Measurements from ENCODE around the gene SETD2. TPM values are rescaled to one million over a fixed set of nuclear protein-coding genes. Genes with fewer than 3 reads are reported as not detected.

The SETD2 gene
- total and polyA plus RNA-seq, 2 of the 8 experiments (the other 6 are each of a cell fraction or from before 2014, with no cell fraction given), result 15.7 to 46.3 TPM

GRCh38 chr3:46991406-46992165 lies 172.3 kb downstream of the SETD2 start:
- no peak overlapping the region for H2AFZ ChIP-seq (ENCODE audit: low read length)
- no peaks in the 10 kb centered on the region for H3K27me3 ChIP-seq (replicated peaks in 1 of 4; ENCODE audit: control insufficient read depth in 3 of 4, extremely low read depth in 1 of 4, insufficient read depth in 3 of 4, low read length in 3 of 4)
- no peak overlapping the region for H3K14ac ChIP-seq (ENCODE audit: insufficient read length)
- peak overlapping the region; percentile 35; the same call in 1 of the 2 replicates for H4K8ac ChIP-seq (ENCODE audit: extremely low read depth, insufficient read depth, low read length)
- FAIRE-seq (no peak), DNase-seq (ENCODE audit: low read depth in 1 of 2, low spot score in 2 of 2) (no peak)
- no peak overlapping the region for H3K4ac ChIP-seq (replicated peaks; ENCODE audit: insufficient read length, low read depth, low read length)
- ChIA-PET CTCF (ENCODE audit: partially characterized antibody) (interaction anchor here (0.6 to 4.3 kb wide), 8 partner anchors 9 to 283 kb away, joined by 3 to 21 read pairs (median 3); no protein-coding TSS in a partner anchor), POLR2A (ENCODE audit: partially characterized antibody) (interaction anchor here (1.2 to 1.3 kb wide), 2 partner anchors 9 to 48 kb away, joined by 3 read pairs; no protein-coding TSS in a partner anchor)
- H2BK120ac ChIP-seq (replicated peaks; ENCODE audit: low read depth, low read length), result no peak overlapping the region
- H3K23ac ChIP-seq (ENCODE audit: insufficient read length), result no peak overlapping the region
- H3K79me2 ChIP-seq (ENCODE audit: control insufficient read depth in 1 of 2, insufficient read depth in 2 of 2, low read length in 2 of 2), result no peaks in the 10 kb centered on the region
- no peak overlapping the region for H3K4me3 ChIP-seq (ENCODE audit: extremely low read depth in 1 of 4, insufficient read depth in 2 of 4, low read depth in 3 of 4, low read length in 4 of 4)
- H2BK15ac ChIP-seq (ENCODE audit: low read length), result no peak overlapping the region
- H3K4me2 ChIP-seq (ENCODE audit: insufficient read depth in 1 of 2, low read depth in 2 of 2, low read length in 2 of 2), result no peak overlapping the region
- no peak overlapping the region for H3K18ac ChIP-seq (ENCODE audit: extremely low read depth, low read length)
- TF ChIP-seq TAF7 (optimal IDR thresholded peaks at IDR 0.05; ENCODE audit: borderline replicate concordance, low read depth, low read length) (no peak), SIX5 (IDR thresholded peaks at IDR 0.05; ENCODE audit: low read depth, low read length) (no peak), EGR1 (IDR thresholded peaks at IDR 0.05; ENCODE audit: borderline replicate concordance, low read depth, low read length) (no peak), KDM5A (IDR thresholded peaks at IDR 0.05; ENCODE audit: low read length) (no peak), POLR2AphosphoS5 (IDR thresholded peaks at IDR 0.05; ENCODE audit: low read depth, low read length) (no peak), HDAC6 (IDR thresholded peaks at IDR 0.05; ENCODE audit: low read depth, low read length) (no peak), RNF2 (IDR thresholded peaks at IDR 0.05; ENCODE audit: borderline replicate concordance, low read depth, low read length, missing control alignments, poor library complexity, severe bottlenecking) (no peak), CTBP2 (IDR thresholded peaks at IDR 0.05; ENCODE audit: borderline replicate concordance, insufficient read depth, insufficient read length, low read length) (no peak), RAD21 (IDR thresholded peaks at IDR 0.05 in 1 of 2, conservative IDR thresholded peaks at IDR 0.05 in 1 of 2; ENCODE audit: low read depth in 2 of 2, low read length in 2 of 2) (no peak), TEAD4 (IDR thresholded peaks at IDR 0.05; ENCODE audit: low read depth, low read length) (no peak)
- no peaks in the 10 kb centered on the region for H3K9me3 ChIP-seq (ENCODE audit: insufficient read depth in 2 of 2, low read depth in 1 of 2, low read length in 1 of 2)
- no peak overlapping the region for H2BK5ac ChIP-seq (ENCODE audit: low read depth, low read length)
- no peak overlapping the region for H2BK12ac ChIP-seq (ENCODE audit: low read depth, low read length)
- peaks cover 0 to 3% (median 1%) of the 10 kb centered on the region in 4 experiments; a peak in 2 of 8 replicates for H3K36me3 ChIP-seq (ENCODE audit: control insufficient read depth in 2 of 4, insufficient read depth in 4 of 4, low read length in 3 of 4)
- no peak overlapping the region for H2BK20ac ChIP-seq (ENCODE audit: low read length)
- H4K91ac ChIP-seq (replicated peaks; ENCODE audit: insufficient read length, low read length), result no peak overlapping the region
- no peak overlapping the region for H4K5ac ChIP-seq (ENCODE audit: insufficient read length, low read depth, low read length)
- 95% methylated on average over 16 of the region's 16 CpGs; no CpG with 5 or more reads in 1 of the 2 experiments for WGBS, 2 experiments (ENCODE audit: extremely low coverage in 1 of 2, insufficient coverage in 1 of 2, insufficient read length in 1 of 2, insufficient replicate concordance in 2 of 2, low coverage in 1 of 2, low lambda C conversion rate in 2 of 2, missing lambda C conversion rate in 1 of 2)
- no peaks in the 10 kb centered on the region for H3K23me2 ChIP-seq (ENCODE audit: low read depth, low read length)
- H3K79me1 ChIP-seq (ENCODE audit: low read depth, low read length), result no peaks in the 10 kb centered on the region
- H2AK5ac ChIP-seq (ENCODE audit: low read depth, low read length), result no peak overlapping the region
- no peak overlapping the region for H3K27ac ChIP-seq (ENCODE audit: low read depth, low read length)
- H3K9ac ChIP-seq (replicated peaks in 1 of 4; ENCODE audit: extremely low read depth in 1 of 4, low read depth in 3 of 4, low read length in 3 of 4), result no peak overlapping the region
- peaks cover 0 to 23% (median 8%) of the 10 kb centered on the region in 4 experiments; a peak in 6 of 7 replicates for H3K4me1 ChIP-seq (replicated peaks in 1 of 4; ENCODE audit: control insufficient read depth in 3 of 4, insufficient read depth in 4 of 4, low read length in 3 of 4)
- H3K56ac ChIP-seq (replicated peaks; ENCODE audit: insufficient read length, low read depth, low read length), result no peak overlapping the region
- peaks cover 0 to 4% of the 10 kb centered on the region in 2 experiments for H4K20me1 ChIP-seq (replicated peaks in 1 of 2; ENCODE audit: control insufficient read depth in 1 of 2, insufficient read depth in 2 of 2, low read length in 2 of 2)

Data from H1 (cell line).